ENCODE results near the gene EML5. TPM values are rescaled to one million over a fixed set of nuclear protein-coding genes. Genes with fewer than 3 reads are reported as not detected.

Gene EML5
- total and polyA plus RNA-seq, 7 experiments from 2014 or later, result 0.40 to 6.4 (median 3.3) TPM

DNA sequence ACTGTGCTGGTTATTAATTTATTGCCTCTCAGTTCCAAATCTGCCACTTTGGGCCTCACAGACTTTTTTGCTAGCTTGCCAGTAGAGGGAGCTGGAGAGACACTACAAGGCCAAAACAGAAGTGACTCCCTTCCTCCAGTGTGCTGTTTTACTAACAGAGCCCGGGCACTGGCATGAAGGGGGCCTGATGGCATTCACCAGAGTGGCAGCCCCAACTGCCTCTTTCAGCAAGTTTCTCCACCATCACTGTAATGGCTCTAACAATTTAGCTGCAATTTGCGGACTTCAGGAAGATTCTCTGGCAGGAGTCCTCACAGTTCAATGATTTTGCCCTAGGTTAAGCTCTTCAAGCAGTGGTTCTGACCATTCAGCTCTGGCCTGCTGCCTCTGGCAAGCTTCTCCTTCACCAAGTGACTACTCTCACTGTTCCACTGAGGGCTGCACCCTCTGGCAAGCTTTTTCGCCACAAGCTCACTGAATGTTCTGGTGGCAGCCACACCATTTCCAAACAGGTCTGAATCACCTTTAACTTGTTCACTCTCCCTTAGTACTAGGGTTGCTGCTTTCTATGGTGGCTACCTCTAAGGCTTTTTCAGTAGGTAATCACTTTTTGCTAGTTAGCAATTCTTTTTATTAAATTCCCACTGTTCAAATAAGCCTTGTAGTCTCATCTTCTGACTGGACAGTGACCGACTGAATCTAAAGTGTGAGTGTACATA, 125.0 kb downstream of the EML5 start:
- POLR2A ChIA-PET, result no interaction called here
- Mint-ChIP-seq H3K4me1 (peaks cover 0 to 7% (median 0%) of the 10 kb centered on the region in 7 donors), H3K9me3 (peaks cover 0 to 14% (median 10%) of the 10 kb centered on the region in 11 donors), H3K27me3 (no peaks in the 10 kb centered on the region), H3K36me3 (peaks cover 6 to 20% (median 17%) of the 10 kb centered on the region in 5 donors), H3K27ac (no peak overlapping the region), H3K4me3 (no peak overlapping the region)
- DNase-seq, result peak in 8 of 9 donors; percentile 26 to 71 (median 60)
- H3K4me3 ChIP-seq (ENCODE audit: low read length), result no peak overlapping the region
- no peak overlapping the region for H3K27ac ChIP-seq (ENCODE audit: low read depth, low read length)
- no peaks in the 10 kb centered on the region for H3K9me3 ChIP-seq (ENCODE audit: control insufficient read depth in 2 of 3, low read length in 3 of 3)
- CTCF ChIA-PET, result interaction anchor here (0.5 to 4.6 kb wide), 13 partner anchors 10 to 1235 kb away, joined by 3 to 38 read pairs (median 3); no protein-coding TSS in a partner anchor
- peak; percentile 78 for ATAC-seq
- no peaks in the 10 kb centered on the region for H3K4me1 ChIP-seq (ENCODE audit: control insufficient read depth in 2 of 2, insufficient read depth in 2 of 2, low read length in 2 of 2)
- no peaks in the 10 kb centered on the region for H3K36me3 ChIP-seq (ENCODE audit: control insufficient read depth in 2 of 3, insufficient read depth in 3 of 3, low read length in 3 of 3)
- intact Hi-C loops (cut with micrococcal nuclease), result loop anchor here (1.0 to 10.0 kb wide), 9 partner anchors 110 to 1250 kb away; partner anchors contain the start of gene EML5 (in 1 of the 2)
- H3K27me3 ChIP-seq (ENCODE audit: control insufficient read depth in 2 of 2, insufficient read depth in 2 of 2, low read length in 2 of 2), result no peaks in the 10 kb centered on the region

GRCh38 chr14:88660056-88660455, 132.7 kb downstream of the EML5 start:
- no peaks in the 10 kb centered on the region for H3K4me1 ChIP-seq (ENCODE audit: control insufficient read depth in 2 of 2, insufficient read depth in 2 of 2, low read length in 2 of 2)
- H3K4me3 Mint-ChIP-seq, result no peak overlapping the region
- no peaks in the 10 kb centered on the region for H3K36me3 ChIP-seq (ENCODE audit: control insufficient read depth in 2 of 3, insufficient read depth in 3 of 3, low read length in 3 of 3)
- no peaks in the 10 kb centered on the region for H3K27me3 Mint-ChIP-seq
- H3K4me1 Mint-ChIP-seq, result no peaks in the 10 kb centered on the region
- no peaks in the 10 kb centered on the region for H3K9me3 ChIP-seq (ENCODE audit: control insufficient read depth in 2 of 3, low read length in 3 of 3)
- ChIA-PET POLR2A (no interaction called here), CTCF (no interaction called here)
- no peaks in the 10 kb centered on the region for H3K27me3 ChIP-seq (ENCODE audit: control insufficient read depth in 2 of 2, insufficient read depth in 2 of 2, low read length in 2 of 2)
- no peak for DNase-seq
- no peak overlapping the region for H3K27ac Mint-ChIP-seq
- ATAC-seq, result no peak
- H3K9me3 Mint-ChIP-seq, result peaks cover 0 to 10% (median 2%) of the 10 kb centered on the region in 11 donors
- peaks cover 5 to 38% (median 28%) of the 10 kb centered on the region in 5 donors for H3K36me3 Mint-ChIP-seq
- intact Hi-C loops (cut with micrococcal nuclease), result loop anchor here in 1 of 2 donors (10.0 kb wide), 1 partner anchor 355 kb away; no protein-coding TSS in a partner anchor
- no peak overlapping the region for H3K4me3 ChIP-seq (ENCODE audit: low read length)
- no peak overlapping the region for H3K27ac ChIP-seq (ENCODE audit: low read depth, low read length)

GRCh38 chr14:88639221-88639620, 153.5 kb downstream of the EML5 start:
- no peak overlapping the region for H3K27ac Mint-ChIP-seq
- ChIA-PET POLR2A (no interaction called here), CTCF (no interaction called here)
- H3K4me1 Mint-ChIP-seq, result no peaks in the 10 kb centered on the region
- H3K9me3 ChIP-seq (ENCODE audit: control insufficient read depth in 2 of 3, low read length in 3 of 3), result peaks cover 0 to 5% (median 0%) of the 10 kb centered on the region in 3 experiments
- ATAC-seq, result no peak
- no peak for DNase-seq
- H3K36me3 ChIP-seq (ENCODE audit: control insufficient read depth in 2 of 3, insufficient read depth in 3 of 3, low read length in 3 of 3), result no peaks in the 10 kb centered on the region
- intact Hi-C loops (cut with micrococcal nuclease), result no loop called here
- H3K27ac ChIP-seq (ENCODE audit: low read depth, low read length), result no peak overlapping the region
- H3K4me3 ChIP-seq (ENCODE audit: low read length), result no peak overlapping the region
- no peaks in the 10 kb centered on the region for H3K27me3 ChIP-seq (ENCODE audit: control insufficient read depth in 2 of 2, insufficient read depth in 2 of 2, low read length in 2 of 2)
- H3K36me3 Mint-ChIP-seq, result peaks cover 14 to 72% (median 65%) of the 10 kb centered on the region in 5 donors
- peaks cover 4 to 30% (median 17%) of the 10 kb centered on the region in 11 donors for H3K9me3 Mint-ChIP-seq
- no peaks in the 10 kb centered on the region for H3K27me3 Mint-ChIP-seq
- no peaks in the 10 kb centered on the region for H3K4me1 ChIP-seq (ENCODE audit: control insufficient read depth in 2 of 2, insufficient read depth in 2 of 2, low read length in 2 of 2)
- no peak overlapping the region for H3K4me3 Mint-ChIP-seq

DNA sequence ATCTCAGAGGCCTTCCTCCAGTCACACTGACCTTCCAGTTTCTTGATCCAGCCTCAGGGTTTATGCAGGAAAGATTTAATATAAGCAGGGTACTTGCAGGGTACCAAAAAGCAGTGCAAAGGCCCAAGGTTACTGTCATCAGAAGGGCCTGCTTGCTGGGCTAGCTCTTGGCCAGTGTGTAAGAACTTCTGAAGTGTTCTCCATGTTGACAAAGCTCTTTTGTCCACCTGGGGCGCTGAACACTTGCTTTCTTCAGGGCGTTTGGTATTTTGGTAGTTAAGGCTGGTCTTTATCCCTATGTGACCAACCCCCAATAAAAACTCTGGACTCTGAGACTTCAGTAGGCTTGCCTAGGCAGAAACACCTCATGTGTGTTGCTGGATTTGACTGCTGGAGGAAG, 160.2 kb downstream of the EML5 start:
- Histone ChIP-seq H3K4me1 (ENCODE audit: control insufficient read depth in 2 of 2, insufficient read depth in 2 of 2, low read length in 2 of 2) (no peaks in the 10 kb centered on the region), H3K36me3 (ENCODE audit: control insufficient read depth in 2 of 3, insufficient read depth in 3 of 3, low read length in 3 of 3) (no peaks in the 10 kb centered on the region), H3K27ac (ENCODE audit: low read depth, low read length) (no peak overlapping the region), H3K4me3 (ENCODE audit: low read length) (no peak overlapping the region), H3K9me3 (ENCODE audit: control insufficient read depth in 2 of 3, low read length in 3 of 3) (no peaks in the 10 kb centered on the region), H3K27me3 (ENCODE audit: control insufficient read depth in 2 of 2, insufficient read depth in 2 of 2, low read length in 2 of 2) (no peaks in the 10 kb centered on the region)
- ATAC-seq, result no peak
- Mint-ChIP-seq H3K27ac (no peak overlapping the region), H3K27me3 (no peaks in the 10 kb centered on the region), H3K36me3 (peaks cover 0 to 32% (median 14%) of the 10 kb centered on the region in 5 donors), H3K9me3 (peaks cover 0 to 1% (median 0%) of the 10 kb centered on the region in 11 donors), H3K4me3 (no peak overlapping the region), H3K4me1 (no peaks in the 10 kb centered on the region)
- intact Hi-C loops (cut with micrococcal nuclease), result no loop called here
- no peak for DNase-seq
- POLR2A ChIA-PET, result no interaction called here
- CTCF ChIA-PET, result interaction anchor here (0.7 kb wide), 1 partner anchor 15 kb away, joined by 3 read pairs; no protein-coding TSS in a partner anchor

DNA sequence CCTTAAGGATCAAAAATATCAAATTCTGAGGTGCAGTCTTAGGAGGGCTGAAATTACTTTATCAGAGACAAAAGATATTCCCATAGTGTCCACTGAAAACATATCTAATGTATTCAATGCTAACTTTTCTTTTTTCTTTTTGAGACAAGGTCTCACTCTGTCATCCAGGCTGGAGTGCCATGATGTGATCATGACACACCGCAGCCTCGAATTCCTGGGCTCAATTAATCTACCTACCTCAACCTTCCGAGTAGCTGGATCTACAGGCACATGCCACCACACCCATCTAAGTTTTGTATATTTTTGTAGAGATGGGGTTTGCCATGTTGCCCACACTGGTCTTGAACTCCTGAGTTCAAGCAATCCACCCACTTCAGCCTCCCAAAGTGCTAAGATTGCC, 161.7 kb downstream of the EML5 start:
- Mint-ChIP-seq H3K36me3 (peaks cover 0 to 26% (median 8%) of the 10 kb centered on the region in 5 donors), H3K27ac (no peak overlapping the region), H3K9me3 (peaks cover 0 to 1% (median 0%) of the 10 kb centered on the region in 11 donors), H3K27me3 (no peaks in the 10 kb centered on the region), H3K4me1 (no peaks in the 10 kb centered on the region), H3K4me3 (no peak overlapping the region)
- no peak for ATAC-seq
- H3K4me1 ChIP-seq (ENCODE audit: control insufficient read depth in 2 of 2, insufficient read depth in 2 of 2, low read length in 2 of 2), result no peaks in the 10 kb centered on the region
- DNase-seq, result no peak
- H3K4me3 ChIP-seq (ENCODE audit: low read length), result no peak overlapping the region
- no peaks in the 10 kb centered on the region for H3K9me3 ChIP-seq (ENCODE audit: control insufficient read depth in 2 of 3, low read length in 3 of 3)
- ChIA-PET POLR2A (no interaction called here), CTCF (no interaction called here)
- no peak overlapping the region for H3K27ac ChIP-seq (ENCODE audit: low read depth, low read length)
- H3K36me3 ChIP-seq (ENCODE audit: control insufficient read depth in 2 of 3, insufficient read depth in 3 of 3, low read length in 3 of 3), result no peaks in the 10 kb centered on the region
- no peaks in the 10 kb centered on the region for H3K27me3 ChIP-seq (ENCODE audit: control insufficient read depth in 2 of 2, insufficient read depth in 2 of 2, low read length in 2 of 2)
- intact Hi-C loops (cut with micrococcal nuclease), result no loop called here

DNA sequence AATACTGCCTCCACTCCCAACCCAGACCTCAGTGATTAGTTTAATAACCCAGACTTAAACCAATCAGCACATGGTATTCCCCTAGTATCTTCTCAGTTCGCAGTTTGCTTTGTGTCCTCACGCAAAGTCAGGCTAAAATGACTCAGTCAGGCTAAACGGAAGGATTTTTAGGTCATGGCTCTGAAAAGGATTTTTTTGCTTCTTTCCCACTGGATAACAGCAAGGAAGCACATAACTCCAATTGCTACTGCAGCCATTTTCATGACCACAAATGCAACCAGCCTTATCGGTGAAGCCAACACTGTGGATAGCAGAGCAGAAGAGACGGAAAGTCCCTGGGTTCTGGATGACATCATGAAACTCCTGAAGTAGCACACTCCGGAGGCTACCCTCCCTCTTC, 162.2 kb downstream of the EML5 start:
- Histone ChIP-seq H3K9me3 (ENCODE audit: control insufficient read depth in 2 of 3, low read length in 3 of 3) (no peaks in the 10 kb centered on the region), H3K4me1 (ENCODE audit: control insufficient read depth in 2 of 2, insufficient read depth in 2 of 2, low read length in 2 of 2) (no peaks in the 10 kb centered on the region), H3K27me3 (ENCODE audit: control insufficient read depth in 2 of 2, insufficient read depth in 2 of 2, low read length in 2 of 2) (no peaks in the 10 kb centered on the region), H3K27ac (ENCODE audit: low read depth, low read length) (no peak overlapping the region), H3K36me3 (ENCODE audit: control insufficient read depth in 2 of 3, insufficient read depth in 3 of 3, low read length in 3 of 3) (no peaks in the 10 kb centered on the region), H3K4me3 (ENCODE audit: low read length) (no peak overlapping the region)
- peaks cover 0 to 23% (median 6%) of the 10 kb centered on the region in 5 donors for H3K36me3 Mint-ChIP-seq
- H3K4me1 Mint-ChIP-seq, result no peaks in the 10 kb centered on the region
- no peak overlapping the region for H3K27ac Mint-ChIP-seq
- peaks cover 0 to 1% (median 0%) of the 10 kb centered on the region in 11 donors for H3K9me3 Mint-ChIP-seq
- H3K4me3 Mint-ChIP-seq, result no peak overlapping the region
- ChIA-PET CTCF (no interaction called here), POLR2A (no interaction called here)
- DNase-seq (no peak), ATAC-seq (no peak)
- intact Hi-C loops (cut with micrococcal nuclease), result no loop called here
- H3K27me3 Mint-ChIP-seq, result no peaks in the 10 kb centered on the region

DNA sequence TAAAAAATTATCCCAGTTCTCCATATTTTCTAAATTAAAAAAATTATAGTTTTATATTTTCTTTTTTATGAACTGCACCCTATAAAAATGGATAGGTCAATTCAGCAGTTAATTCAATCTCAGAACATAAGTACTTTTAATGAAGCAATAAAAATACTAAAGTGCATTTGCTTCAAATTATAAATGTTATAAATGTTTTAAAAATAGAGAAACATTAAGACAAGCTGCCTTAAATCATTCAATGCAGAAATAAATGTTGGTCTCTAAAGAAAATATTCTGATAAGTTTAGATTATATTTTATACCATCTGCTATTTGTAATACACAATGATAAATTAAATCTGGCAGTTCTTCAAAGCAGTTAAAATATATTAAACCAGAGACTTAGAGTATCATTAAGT, 164.3 kb downstream of the EML5 start:
- H3K27ac Mint-ChIP-seq, result no peak overlapping the region
- intact Hi-C loops (cut with micrococcal nuclease), result no loop called here
- no peak overlapping the region for H3K27ac ChIP-seq (ENCODE audit: low read depth, low read length)
- no peaks in the 10 kb centered on the region for H3K36me3 ChIP-seq (ENCODE audit: control insufficient read depth in 2 of 3, insufficient read depth in 3 of 3, low read length in 3 of 3)
- peaks cover 0 to 27% (median 8%) of the 10 kb centered on the region in 5 donors for H3K36me3 Mint-ChIP-seq
- H3K9me3 Mint-ChIP-seq, result peaks cover 0 to 1% (median 0%) of the 10 kb centered on the region in 11 donors
- DNase-seq (no peak), ATAC-seq (no peak)
- no peaks in the 10 kb centered on the region for H3K4me1 ChIP-seq (ENCODE audit: control insufficient read depth in 2 of 2, insufficient read depth in 2 of 2, low read length in 2 of 2)
- H3K27me3 ChIP-seq (ENCODE audit: control insufficient read depth in 2 of 2, insufficient read depth in 2 of 2, low read length in 2 of 2), result no peaks in the 10 kb centered on the region
- CTCF ChIA-PET, result no interaction called here
- no peak overlapping the region for H3K4me3 ChIP-seq (ENCODE audit: low read length)
- POLR2A ChIA-PET, result no interaction called here
- no peaks in the 10 kb centered on the region for H3K27me3 Mint-ChIP-seq
- no peaks in the 10 kb centered on the region for H3K9me3 ChIP-seq (ENCODE audit: control insufficient read depth in 2 of 3, low read length in 3 of 3)
- H3K4me1 Mint-ChIP-seq, result no peaks in the 10 kb centered on the region
- no peak overlapping the region for H3K4me3 Mint-ChIP-seq

All from naive thymus-derived CD4-positive, alpha-beta T cell (primary cell).